IPS-20b (cell line): ENCODE data around the gene ARPIN.
A peak's percentile ranks its signal among the peaks of the same experiment; 100 is the strongest.
"Not testable (repeated sequence)": the region's sequence is repeated elsewhere in the genome, so short reads cannot be mapped to it uniquely, and the experiment has no call there.

ENCODE experiments used
- H3K27ac ChIP-seq: one replicate; pipeline ENCODE4 v1.5.1; 2013; ENCODE audit warnings: low read length
- H3K27me3 ChIP-seq: 2 replicates; pipeline ENCODE4 v1.6.1; 2013; ENCODE audit warnings: mild to moderate bottlenecking, low read length, inconsistent platforms; ENCODE audit not compliant: insufficient read depth
- H3K36me3 ChIP-seq: 2 replicates; pipeline ENCODE4 v1.6.1; 2013; ENCODE audit warnings: low read depth, mild to moderate bottlenecking, inconsistent platforms, low read length, moderate library complexity; ENCODE audit not compliant: insufficient read depth
- H3K4me1 ChIP-seq: 2 replicates; pipeline ENCODE4 v1.6.1; 2013; ENCODE audit warnings: mild to moderate bottlenecking, control low read depth, inconsistent platforms, low read length, moderate library complexity; ENCODE audit not compliant: insufficient read depth
- H3K4me3 ChIP-seq: 2 replicates; pipeline ENCODE4 v1.5.1; 2013; ENCODE audit warnings: mild to moderate bottlenecking, low read length, inconsistent platforms
- H3K9ac ChIP-seq: 2 replicates; pipeline ENCODE4 v1.6.1; 2013; ENCODE audit warnings: low read depth, mild to moderate bottlenecking, inconsistent platforms, low read length, moderate library complexity
- H3K9me3 ChIP-seq: 2 replicates; pipeline ENCODE4 v1.6.1; 2013; ENCODE audit warnings: mild to moderate bottlenecking, low read depth, low read length, inconsistent platforms; ENCODE audit not compliant: insufficient read depth

Gene ARPIN

DNA sequence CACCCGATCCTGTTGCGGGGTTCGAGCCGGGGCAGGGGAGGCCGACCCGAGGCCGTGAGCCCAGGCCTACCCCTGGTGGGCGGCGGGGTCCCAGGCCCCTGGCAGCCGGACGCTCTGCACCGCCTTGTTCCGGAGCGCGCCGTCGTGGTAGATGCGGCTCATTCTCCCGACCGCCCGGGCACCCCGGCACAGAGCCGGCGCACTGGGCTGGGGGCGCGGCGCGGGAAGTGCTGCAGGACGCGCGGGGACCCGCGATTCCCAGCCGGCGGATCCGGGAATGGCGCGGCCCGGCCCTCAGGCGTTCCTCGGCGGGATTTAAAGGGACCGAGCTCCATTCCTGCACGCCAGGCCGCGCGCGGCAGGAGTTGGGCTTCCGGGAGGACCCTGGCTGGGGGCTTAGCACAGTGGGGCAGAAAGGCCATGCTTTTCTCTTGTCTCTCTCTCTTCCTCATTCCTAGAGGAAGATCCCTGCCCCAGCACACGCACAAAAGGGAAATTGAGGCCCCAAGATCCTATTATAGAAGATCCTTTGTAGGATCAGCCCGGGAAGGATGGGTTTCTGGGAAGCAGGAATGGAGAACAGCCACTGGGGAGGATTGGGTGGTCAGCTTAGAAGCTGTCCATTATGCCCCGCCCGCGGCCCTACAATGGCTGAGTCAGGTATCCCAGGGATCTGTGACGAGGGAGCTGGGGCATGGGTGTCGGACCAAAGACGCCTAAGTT is at the start of gene ARPIN:
Gene ARPIN (minus strand): TSS at position 279 of the 723 bp plus-strand sequence. CDS start 117 bp downstream, at position 162.
- peaks cover 13% of the 10 kb centered on the region for H3K27me3 ChIP-seq
- peak within 1 kb of the TSS; percentile 72 for H3K9ac ChIP-seq
- no peaks in the 10 kb centered on the region for H3K36me3 ChIP-seq
- no peaks in the 10 kb centered on the region for H3K9me3 ChIP-seq
- H3K27ac ChIP-seq = no peak within 1 kb of the TSS
- H3K4me3 ChIP-seq = peak within 1 kb of the TSS; percentile 71; the same call in 1 of the 2 replicates
- H3K4me1 ChIP-seq = peaks cover 3% of the 10 kb centered on the region; the same call in 1 of the 2 replicates

- H3K27ac ChIP-seq = no peak overlapping the region
- H3K4me1 ChIP-seq = no peaks in the 10 kb centered on the region
These were observed 45.5 kb upstream of the ARPIN start for GRCh38 chr15:89958107-89958805.

GRCh38 chr15:89955449-89955998 is 42.8 kb upstream of the ARPIN start:
- H3K4me3 ChIP-seq, H3K9me3 ChIP-seq, H3K27me3 ChIP-seq, H3K27ac ChIP-seq, H3K36me3 ChIP-seq, H3K4me1 ChIP-seq, H3K9ac ChIP-seq: not testable (repeated sequence)

More at GRCh38 chr15:89958107-89958805, 45.5 kb upstream of the ARPIN start:
- no peak overlapping the region for H3K9ac ChIP-seq
- H3K9me3 ChIP-seq = no peaks in the 10 kb centered on the region
- no peaks in the 10 kb centered on the region for H3K36me3 ChIP-seq
- no peak overlapping the region for H3K4me3 ChIP-seq
- H3K27me3 ChIP-seq = no peaks in the 10 kb centered on the region

DNA sequence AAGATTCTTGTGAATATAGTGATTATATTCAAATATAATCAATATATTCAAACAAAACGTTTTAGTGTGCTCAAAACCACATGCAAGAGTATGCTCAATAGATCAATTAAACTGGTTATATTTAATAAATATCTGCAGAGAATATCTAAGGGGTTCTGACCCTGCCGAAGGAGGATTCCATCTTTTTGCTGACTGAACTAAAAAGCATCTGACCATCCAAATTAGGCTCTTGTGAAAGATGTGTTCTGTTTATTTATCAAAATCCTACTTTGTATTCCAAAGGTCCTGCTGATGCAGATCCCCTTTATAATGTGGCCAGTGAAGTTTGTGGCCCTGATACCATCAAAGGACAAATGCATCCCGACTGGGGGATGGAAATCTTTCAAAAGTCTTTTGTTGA is 41.8 kb upstream of the ARPIN start:
- Histone ChIP-seq H3K27ac (no peak overlapping the region), H3K9ac (no peak overlapping the region), H3K4me3 (no peak overlapping the region), H3K9me3 (no peaks in the 10 kb centered on the region), H3K27me3 (no peaks in the 10 kb centered on the region), H3K4me1 (no peaks in the 10 kb centered on the region), H3K36me3 (no peaks in the 10 kb centered on the region)

DNA sequence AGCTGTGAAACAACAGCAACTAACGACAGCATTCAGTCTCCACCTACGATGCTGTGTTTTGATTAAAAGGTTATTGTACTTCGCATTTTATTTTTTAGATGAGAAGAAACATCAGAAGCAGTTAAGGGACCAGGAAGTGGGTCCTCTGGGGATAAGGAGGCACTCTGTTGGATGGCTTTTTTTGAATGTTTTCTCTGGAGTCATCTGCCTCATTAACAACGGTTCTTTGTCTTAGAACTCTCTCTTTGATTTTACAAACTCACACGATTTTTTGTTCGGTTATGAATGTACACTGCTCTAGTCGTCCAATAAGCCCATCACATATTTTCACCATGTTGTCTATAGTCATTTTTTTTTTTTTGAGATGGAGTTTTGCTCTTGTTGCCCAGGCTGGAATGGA is 36.0 kb upstream of the ARPIN start:
- Histone ChIP-seq H3K9ac (no peak overlapping the region), H3K9me3 (no peaks in the 10 kb centered on the region), H3K27me3 (no peaks in the 10 kb centered on the region), H3K4me3 (no peak overlapping the region), H3K36me3 (no peaks in the 10 kb centered on the region), H3K27ac (no peak overlapping the region), H3K4me1 (no peaks in the 10 kb centered on the region)

DNA sequence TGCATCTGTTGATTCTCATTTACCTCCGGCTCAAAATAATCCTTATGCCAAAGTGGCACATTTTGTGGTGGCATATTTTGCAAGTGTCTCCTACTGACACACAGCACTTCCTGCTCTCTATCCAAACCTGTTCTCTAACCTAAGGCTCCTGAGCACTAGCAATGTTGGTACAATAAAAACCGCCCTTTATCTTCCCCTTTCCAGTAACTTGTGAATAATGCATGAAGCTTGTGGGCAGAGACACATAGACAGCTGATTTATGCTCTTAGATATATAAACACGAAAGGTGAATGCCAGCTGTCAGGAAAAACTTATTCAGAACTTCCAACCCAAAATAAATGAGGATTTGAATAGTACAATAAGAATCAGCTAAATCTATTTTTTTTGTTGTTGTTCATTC is 34.6 kb upstream of the ARPIN start:
- H3K27me3 ChIP-seq = no peaks in the 10 kb centered on the region
- H3K9me3 ChIP-seq = no peaks in the 10 kb centered on the region
- no peak overlapping the region for H3K4me3 ChIP-seq
- H3K9ac ChIP-seq = no peak overlapping the region
- H3K36me3 ChIP-seq = no peaks in the 10 kb centered on the region
- H3K27ac ChIP-seq = no peak overlapping the region
- H3K4me1 ChIP-seq = no peaks in the 10 kb centered on the region

DNA sequence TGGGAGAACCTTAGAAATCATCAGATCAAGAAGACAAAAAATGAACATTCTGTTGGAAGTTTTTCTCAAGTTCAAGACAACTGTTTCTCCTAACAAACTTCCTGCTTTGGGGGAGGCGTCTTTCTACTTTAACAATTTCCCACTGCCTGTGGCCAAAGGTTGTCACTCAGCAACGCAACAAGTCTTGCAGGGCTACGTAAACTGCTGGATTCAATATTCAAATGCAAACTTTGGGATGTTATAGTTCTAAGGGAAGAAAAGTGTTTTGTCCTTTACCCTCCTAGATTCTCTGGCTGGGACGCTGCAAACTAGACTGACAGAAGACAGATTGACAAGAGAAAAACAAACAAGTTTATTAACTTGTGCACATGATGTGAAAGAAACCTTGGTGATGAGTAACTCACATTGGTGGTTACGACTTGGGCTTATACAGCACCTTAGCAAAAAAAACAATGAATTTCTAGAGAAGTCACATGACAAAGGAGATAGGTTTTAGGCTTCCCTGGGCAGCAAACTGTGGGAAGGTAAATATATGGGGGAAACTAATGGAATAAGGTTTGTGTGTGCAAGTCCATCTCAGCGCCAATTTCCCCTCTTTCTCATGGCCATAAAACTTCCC is 34.0 kb upstream of the ARPIN start:
- no peaks in the 10 kb centered on the region for H3K36me3 ChIP-seq
- H3K27ac ChIP-seq = no peak overlapping the region
- no peak overlapping the region for H3K9ac ChIP-seq
- no peaks in the 10 kb centered on the region for H3K4me1 ChIP-seq
- no peaks in the 10 kb centered on the region for H3K27me3 ChIP-seq
- H3K4me3 ChIP-seq = no peak overlapping the region
- no peaks in the 10 kb centered on the region for H3K9me3 ChIP-seq

DNA sequence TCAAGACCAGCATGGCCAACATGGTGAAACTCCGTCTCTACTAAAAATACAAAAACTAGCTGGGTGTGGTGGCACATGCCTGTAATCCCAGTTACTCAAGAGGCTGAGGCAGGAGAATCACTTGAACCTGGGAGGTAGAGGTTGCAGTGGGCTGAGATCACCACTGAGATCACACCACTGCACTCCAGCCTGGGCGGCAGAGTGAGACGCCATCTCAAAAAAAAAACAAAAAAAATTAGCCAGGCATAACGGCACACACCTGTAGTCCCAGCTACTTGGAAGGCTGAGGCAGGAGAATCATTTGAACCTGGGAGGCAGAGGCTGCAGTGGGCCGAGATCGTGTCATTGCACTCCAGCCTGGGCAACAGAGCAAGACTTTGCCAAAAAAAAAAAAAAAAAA is 31.0 kb upstream of the ARPIN start:
- H3K36me3 ChIP-seq, H3K4me1 ChIP-seq, H3K27me3 ChIP-seq, H3K9ac ChIP-seq, H3K9me3 ChIP-seq, H3K27ac ChIP-seq, H3K4me3 ChIP-seq: not testable (repeated sequence)

- Histone ChIP-seq H3K9ac (no peak overlapping the region), H3K36me3 (no peaks in the 10 kb centered on the region), H3K27me3 (no peaks in the 10 kb centered on the region), H3K4me3 (no peak overlapping the region), H3K4me1 (no peaks in the 10 kb centered on the region), H3K9me3 (no peaks in the 10 kb centered on the region), H3K27ac (no peak overlapping the region)
These were observed 27.2 kb upstream of the ARPIN start for GRCh38 chr15:89939910-89940309.

GRCh38 chr15:89939377-89939776 is 26.6 kb upstream of the ARPIN start:
- not testable (repeated sequence) for H3K9ac ChIP-seq, H3K4me1 ChIP-seq, H3K27ac ChIP-seq, H3K36me3 ChIP-seq, H3K9me3 ChIP-seq, H3K27me3 ChIP-seq, H3K4me3 ChIP-seq

GRCh38 chr15:89937365-89938350 is 24.9 kb upstream of the ARPIN start:
- Histone ChIP-seq H3K4me1 (no peaks in the 10 kb centered on the region), H3K27ac (no peak overlapping the region), H3K9ac (no peak overlapping the region), H3K9me3 (no peaks in the 10 kb centered on the region), H3K27me3 (no peaks in the 10 kb centered on the region), H3K4me3 (no peak overlapping the region), H3K36me3 (no peaks in the 10 kb centered on the region)
